Thyroid gland (tissue), 4 donors: ENCODE measurements around the gene WDSUB1.

Source experiments
- CTCF ChIP-seq, 6 experiments: fragments of 200-600 bp in 3 of 6; fragments of 450-650 bp in 3 of 6; sonication (generic) in 3 of 6; IDR thresholded peaks; one replicate each; pipeline ENCODE4 v1.5.1; 2016 to 2019; ENCODE audit warnings: antibody characterized with exemption in 6 of 6, mild to moderate bottlenecking in 2 of 6, inconsistent platforms in 1 of 6, moderate library complexity in 1 of 6
- POLR2A ChIP-seq, 2 donors: fragments of 450-650 bp; IDR thresholded peaks; one replicate each; pipeline ENCODE4 v1.6.1; 2017; ENCODE audit warnings: antibody characterized with exemption in 2 of 2, mild to moderate bottlenecking in 2 of 2, moderate library complexity in 1 of 2

GRCh38 chr2:159285433-159285832, 1.1 kb downstream of the WDSUB1 start:
- no peak for TF ChIP-seq POLR2A (IDR thresholded peaks at IDR 0.05)
- no peak for TF ChIP-seq CTCF (IDR thresholded peaks at IDR 0.05)
